D341Med (cell line): ENCODE data around the gene KRT82.

Experiments
- DNase-seq: peaks from one replicate; pipeline ENCODE4 v3.0.0; 2012; ENCODE audit warnings: low spot score

KRT82 gene

GRCh38 chr12:52383331-52383730, 22.8 kb downstream of the KRT82 start:
- no peak for DNase-seq

GRCh38 chr12:52382854-52383253, 23.3 kb downstream of the KRT82 start:
- DNase-seq, result no peak

- DNase-seq, result no peak
Measured at GRCh38 chr12:52381206-52381605, 24.9 kb downstream of the KRT82 start.

GRCh38 chr12:52380271-52380694, 25.9 kb downstream of the KRT82 start:
- peak; percentile 57 for DNase-seq

- no peak for DNase-seq
Measured at GRCh38 chr12:52379536-52379935, 26.6 kb downstream of the KRT82 start.

GRCh38 chr12:52378091-52378490, 28.0 kb downstream of the KRT82 start:
- DNase-seq, result no peak

- no peak for DNase-seq
Measured at GRCh38 chr12:52377266-52377665, 28.9 kb downstream of the KRT82 start.

GRCh38 chr12:52372216-52373154, 33.6 kb downstream of the KRT82 start:
- DNase-seq, result peak; percentile 86

GRCh38 chr12:52371716-52372115, 34.4 kb downstream of the KRT82 start:
- no peak for DNase-seq

GRCh38 chr12:52370926-52371608, 35.1 kb downstream of the KRT82 start:
- DNase-seq, result no peak

- no peak for DNase-seq
Measured at GRCh38 chr12:52369809-52370208, 36.3 kb downstream of the KRT82 start.

- no peak for DNase-seq
Measured at GRCh38 chr12:52369211-52369610, 36.9 kb downstream of the KRT82 start.

GRCh38 chr12:52368508-52368907, 37.6 kb downstream of the KRT82 start:
- no peak for DNase-seq

GRCh38 chr12:52367876-52368275, 38.3 kb downstream of the KRT82 start:
- no peak for DNase-seq

- DNase-seq, result no peak
Measured at GRCh38 chr12:52366738-52367485, 39.2 kb downstream of the KRT82 start, which contains the start of gene KRT85. Gene KRT85, minus strand, starts transcription at chr12:52367481. Its CDS starts 76 bp downstream, at chr12:52367405.

- DNase-seq, result no peak
Measured at GRCh38 chr12:52364901-52365489, 41.1 kb downstream of the KRT82 start.

- DNase-seq, result no peak
Measured at GRCh38 chr12:52364061-52364460, 42.1 kb downstream of the KRT82 start.

GRCh38 chr12:52363111-52363679, 42.9 kb downstream of the KRT82 start:
- DNase-seq, result no peak

- no peak for DNase-seq
Measured at GRCh38 chr12:52362118-52362726, 43.9 kb downstream of the KRT82 start.

GRCh38 chr12:52361553-52361952, 44.6 kb downstream of the KRT82 start:
- DNase-seq, result no peak

GRCh38 chr12:52360663-52361271, 45.4 kb downstream of the KRT82 start:
- DNase-seq, result no peak
